Neural progenitor cell (in vitro differentiated cells): ENCODE data around the gene IL1R2. TPM values are rescaled to one million over a fixed set of nuclear protein-coding genes. Genes with fewer than 3 reads are reported as not detected.

ENCODE experiments used
- DNase-seq: peaks from one replicate; pipeline ENCODE4 v3.0.0-alpha.2; 2016; ENCODE audit warnings: low spot score
- H2AFZ ChIP-seq: fragments of 200-600 bp; sonication (generic); replicated peaks from 2 replicates; pipeline ENCODE4 v1.6.1; 2016; ENCODE audit warnings: antibody characterized with exemption
- H3F3A ChIP-seq: fragments of 200-600 bp; sonication (generic); 2 replicates; pipeline ENCODE4 v1.6.1; 2016; ENCODE audit warnings: antibody characterized with exemption, low read depth
- H3K27ac ChIP-seq: fragments of 200-600 bp; sonication (generic); 2 replicates; pipeline ENCODE4 v1.5.1; 2016; ENCODE audit warnings: mild to moderate bottlenecking
- H3K27me3 ChIP-seq: fragments of 200-600 bp; sonication (generic); 2 replicates; pipeline ENCODE4 v1.6.1; 2016; ENCODE audit warnings: mild to moderate bottlenecking, moderate library complexity
- H3K36me3 ChIP-seq: fragments of 200-600 bp; sonication (generic); 2 replicates; pipeline ENCODE4 v1.5.1; 2016
- H3K4me1 ChIP-seq: fragments of 200-600 bp; sonication (generic); 2 replicates; pipeline ENCODE4 v1.6.1; 2016; ENCODE audit warnings: mixed run types
- H3K4me2 ChIP-seq: fragments of 200-600 bp; sonication (generic); 2 replicates; pipeline ENCODE4 v1.6.1; 2016
- H3K4me3 ChIP-seq: fragments of 200-600 bp; sonication (generic); 2 replicates; pipeline ENCODE4 v1.5.1; 2016
- H3K79me2 ChIP-seq: fragments of 200-600 bp; sonication (generic); 2 replicates; pipeline ENCODE4 v1.6.1; 2016; ENCODE audit warnings: low read depth
- H3K9ac ChIP-seq: fragments of 200-600 bp; sonication (generic); 2 replicates; pipeline ENCODE4 v1.6.1; 2016
- H3K9me3 ChIP-seq: fragments of 200-600 bp; sonication (generic); 2 replicates; pipeline ENCODE4 v1.5.1; 2016; ENCODE audit warnings: low read depth
- H4K20me1 ChIP-seq: fragments of 200-600 bp; sonication (generic); 2 replicates; pipeline ENCODE4 v1.6.1; 2016; ENCODE audit warnings: low read depth
- H3K27ac Mint-ChIP-seq: 3 replicates; pipeline ENCODE4 v1.8.0; 2021; ENCODE audit warnings: mixed read lengths
- H3K27me3 Mint-ChIP-seq: 2 replicates; pipeline ENCODE4 v1.8.0; 2022; ENCODE audit warnings: low read depth, mild to moderate bottlenecking, inconsistent platforms, moderate library complexity, mixed read lengths; ENCODE audit not compliant: insufficient read depth
- H3K36me3 Mint-ChIP-seq: 3 replicates; pipeline ENCODE4 v1.8.0; 2021; ENCODE audit warnings: mixed read lengths
- H3K4me1 Mint-ChIP-seq: 3 replicates; pipeline ENCODE4 v1.8.0; 2021; ENCODE audit warnings: mixed read lengths
- H3K4me3 Mint-ChIP-seq: 3 replicates; pipeline ENCODE4 v1.8.0; 2021; ENCODE audit warnings: mild to moderate bottlenecking, moderate library complexity, mixed read lengths
- H3K9me3 Mint-ChIP-seq: 3 replicates; pipeline ENCODE4 v1.8.0; 2020; ENCODE audit warnings: mixed read lengths
- CTCF ChIP-seq: fragments of 200-600 bp; sonication (generic); IDR thresholded peaks from 2 replicates; pipeline ENCODE4 v1.5.1; 2017; ENCODE audit warnings: antibody characterized with exemption, mild to moderate bottlenecking
- EZH2 ChIP-seq: fragments of 200-600 bp; sonication (generic); IDR thresholded peaks from 2 replicates; pipeline ENCODE4 v1.6.1; 2017; ENCODE audit warnings: antibody characterized with exemption, mild to moderate bottlenecking, moderate library complexity
- EZH2phosphoT487 ChIP-seq: fragments of 200-600 bp; sonication (generic); IDR thresholded peaks from 2 replicates; pipeline ENCODE4 v1.6.1; 2017; ENCODE audit warnings: antibody characterized with exemption
- total RNA-seq: library from RNA; depleted of rRNA; stranded (reverse); fragments of >200 nt; gene quantifications from 2 replicates; pipeline ENCODE4 v1.2.3, GENCODE V29; 2015; ENCODE audit warnings: low replicate concordance

Gene IL1R2
- total RNA-seq, 1 donor from 2014 or later, result not detected

GRCh38 chr2:102006886-102007278 is 15.1 kb downstream of the IL1R2 start:
- Histone ChIP-seq H3K36me3 (no peaks in the 10 kb centered on the region), H3K4me3 (no peak overlapping the region), H3K4me1 (no peaks in the 10 kb centered on the region), H3K9me3 (no peaks in the 10 kb centered on the region), H2AFZ (no peak overlapping the region), H3K27ac (no peak overlapping the region), H3K27me3 (no peaks in the 10 kb centered on the region), H3K79me2 (no peaks in the 10 kb centered on the region), H4K20me1 (no peaks in the 10 kb centered on the region), H3F3A (no peaks in the 10 kb centered on the region), H3K4me2 (no peak overlapping the region), H3K9ac (no peak overlapping the region)
- no peaks in the 10 kb centered on the region for H3K27me3 Mint-ChIP-seq
- TF ChIP-seq EZH2, result no peak
- no peak for TF ChIP-seq CTCF
- TF ChIP-seq EZH2phosphoT487, result no peak
- H3K36me3 Mint-ChIP-seq, result no peaks in the 10 kb centered on the region
- no peak for DNase-seq
- no peaks in the 10 kb centered on the region for H3K9me3 Mint-ChIP-seq
- H3K27ac Mint-ChIP-seq, result no peak overlapping the region
- H3K4me1 Mint-ChIP-seq, result no peaks in the 10 kb centered on the region
- H3K4me3 Mint-ChIP-seq, result no peak overlapping the region

- Histone ChIP-seq H3F3A (no peaks in the 10 kb centered on the region), H3K4me3 (no peak overlapping the region), H3K9ac (no peak overlapping the region), H4K20me1 (no peaks in the 10 kb centered on the region), H3K27me3 (no peaks in the 10 kb centered on the region), H3K4me2 (no peak overlapping the region), H3K27ac (no peak overlapping the region), H3K36me3 (no peaks in the 10 kb centered on the region), H3K79me2 (no peaks in the 10 kb centered on the region), H3K4me1 (no peaks in the 10 kb centered on the region), H3K9me3 (no peaks in the 10 kb centered on the region), H2AFZ (peak overlapping the region; percentile 50)
- Mint-ChIP-seq H3K9me3 (no peaks in the 10 kb centered on the region), H3K36me3 (no peaks in the 10 kb centered on the region), H3K27ac (no peak overlapping the region), H3K4me1 (no peaks in the 10 kb centered on the region), H3K27me3 (no peaks in the 10 kb centered on the region), H3K4me3 (no peak overlapping the region)
- TF ChIP-seq EZH2, result no peak
- TF ChIP-seq CTCF, result no peak
- TF ChIP-seq EZH2phosphoT487, result no peak
- DNase-seq, result no peak
Measured at GRCh38 chr2:102008490-102008889, 16.7 kb downstream of the IL1R2 start.

- Histone ChIP-seq H3K4me2 (no peak overlapping the region), H4K20me1 (no peaks in the 10 kb centered on the region), H3K27ac (no peak overlapping the region), H3K36me3 (no peaks in the 10 kb centered on the region), H3K9me3 (no peaks in the 10 kb centered on the region), H3K9ac (no peak overlapping the region), H3K4me1 (no peaks in the 10 kb centered on the region), H3K79me2 (no peaks in the 10 kb centered on the region), H3K27me3 (no peaks in the 10 kb centered on the region), H3K4me3 (no peak overlapping the region), H2AFZ (no peak overlapping the region), H3F3A (no peaks in the 10 kb centered on the region)
- TF ChIP-seq EZH2 (no peak), CTCF (no peak), EZH2phosphoT487 (no peak)
- H3K4me3 Mint-ChIP-seq, result no peak overlapping the region
- no peak for DNase-seq
- no peaks in the 10 kb centered on the region for H3K27me3 Mint-ChIP-seq
- H3K4me1 Mint-ChIP-seq, result no peaks in the 10 kb centered on the region
- no peaks in the 10 kb centered on the region for H3K36me3 Mint-ChIP-seq
- H3K27ac Mint-ChIP-seq, result no peak overlapping the region
- H3K9me3 Mint-ChIP-seq, result peaks cover 2% of the 10 kb centered on the region
Measured at GRCh38 chr2:102009557-102009956, 17.8 kb downstream of the IL1R2 start.
